ENCODE results near the gene FKBP1A. TPM values are rescaled to one million over a fixed set of nuclear protein-coding genes. Genes with fewer than 3 reads are reported as not detected.

The FKBP1A gene
- polyA plus RNA-seq (2012; ENCODE audit: insufficient read depth, insufficient read length, low read depth): 186 TPM

- Histone ChIP-seq H3K36me3 (no peaks in the 10 kb centered on the region), H3K27me3 (no peaks in the 10 kb centered on the region), H3K4me1 (no peaks in the 10 kb centered on the region), H3K4me3 (ENCODE audit: low read depth, low read length) (peak within 1 kb of the TSS; percentile 86), H3K9me3 (no peaks in the 10 kb centered on the region)
- TF ChIP-seq, protein P1, sequence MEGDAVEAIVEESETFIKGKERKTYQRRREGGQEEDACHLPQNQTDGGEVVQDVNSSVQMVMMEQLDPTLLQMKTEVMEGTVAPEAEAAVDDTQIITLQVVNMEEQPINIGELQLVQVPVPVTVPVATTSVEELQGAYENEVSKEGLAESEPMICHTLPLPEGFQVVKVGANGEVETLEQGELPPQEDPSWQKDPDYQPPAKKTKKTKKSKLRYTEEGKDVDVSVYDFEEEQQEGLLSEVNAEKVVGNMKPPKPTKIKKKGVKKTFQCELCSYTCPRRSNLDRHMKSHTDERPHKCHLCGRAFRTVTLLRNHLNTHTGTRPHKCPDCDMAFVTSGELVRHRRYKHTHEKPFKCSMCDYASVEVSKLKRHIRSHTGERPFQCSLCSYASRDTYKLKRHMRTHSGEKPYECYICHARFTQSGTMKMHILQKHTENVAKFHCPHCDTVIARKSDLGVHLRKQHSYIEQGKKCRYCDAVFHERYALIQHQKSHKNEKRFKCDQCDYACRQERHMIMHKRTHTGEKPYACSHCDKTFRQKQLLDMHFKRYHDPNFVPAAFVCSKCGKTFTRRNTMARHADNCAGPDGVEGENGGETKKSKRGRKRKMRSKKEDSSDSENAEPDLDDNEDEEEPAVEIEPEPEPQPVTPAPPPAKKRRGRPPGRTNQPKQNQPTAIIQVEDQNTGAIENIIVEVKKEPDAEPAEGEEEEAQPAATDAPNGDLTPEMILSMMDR (IDR thresholded peaks at IDR 0.05; ENCODE audit: low read depth, low read length): no peak
- peak; percentile 85 for DNase-seq
Measured at GRCh38 chr20:1392693-1393506, at the start of gene FKBP1A. FKBP1A (minus strand) TSS chr20:1393054; CDS start chr20:1392998, 56 bp downstream.

- Histone ChIP-seq H3K36me3 (peaks cover 3% of the 10 kb centered on the region; the same call in 1 of the 2 replicates), H3K27me3 (no peaks in the 10 kb centered on the region), H3K9me3 (no peaks in the 10 kb centered on the region), H3K4me1 (no peaks in the 10 kb centered on the region), H3K4me3 (ENCODE audit: low read depth, low read length) (no peak overlapping the region)
- TF ChIP-seq, protein P1 (IDR thresholded peaks at IDR 0.05; ENCODE audit: low read depth, low read length): no peak
- no peak for DNase-seq
Measured at GRCh38 chr20:1442304-1442703, 49.5 kb upstream of the FKBP1A start.

GRCh38 chr20:1441133-1441532 is 48.3 kb upstream of the FKBP1A start:
- no peaks in the 10 kb centered on the region for H3K27me3 ChIP-seq
- TF ChIP-seq, protein P1 (IDR thresholded peaks at IDR 0.05; ENCODE audit: low read depth, low read length): no peak
- no peaks in the 10 kb centered on the region for H3K4me1 ChIP-seq
- DNase-seq: no peak
- no peaks in the 10 kb centered on the region for H3K9me3 ChIP-seq
- peaks cover 3% of the 10 kb centered on the region; the same call in 1 of the 2 replicates for H3K36me3 ChIP-seq
- H3K4me3 ChIP-seq (ENCODE audit: low read depth, low read length): no peak overlapping the region

- Histone ChIP-seq H3K36me3 (peaks cover 3% of the 10 kb centered on the region; the same call in 1 of the 2 replicates), H3K4me1 (no peaks in the 10 kb centered on the region), H3K27me3 (no peaks in the 10 kb centered on the region), H3K9me3 (no peaks in the 10 kb centered on the region), H3K4me3 (ENCODE audit: low read depth, low read length) (no peak overlapping the region)
- TF ChIP-seq, protein P1 (IDR thresholded peaks at IDR 0.05; ENCODE audit: low read depth, low read length): no peak; the same call in 1 of the 2 replicates
- DNase-seq: no peak
Measured at GRCh38 chr20:1440024-1440423, 47.2 kb upstream of the FKBP1A start.

- no peak for DNase-seq
- Histone ChIP-seq H3K9me3 (no peaks in the 10 kb centered on the region), H3K36me3 (no peaks in the 10 kb centered on the region), H3K4me1 (no peaks in the 10 kb centered on the region), H3K27me3 (no peaks in the 10 kb centered on the region), H3K4me3 (ENCODE audit: low read depth, low read length) (no peak overlapping the region)
- TF ChIP-seq, protein P1 (IDR thresholded peaks at IDR 0.05; ENCODE audit: low read depth, low read length): no peak
Measured at GRCh38 chr20:1438361-1438760, 45.5 kb upstream of the FKBP1A start.

Measured in BE2C (cell line).